ENCODE results near the gene RAD21L1. TPM values are rescaled to one million over a fixed set of nuclear protein-coding genes. Genes with fewer than 3 reads are reported as not detected.

Gene RAD21L1
- total RNA-seq, 1 experiment from 2014 or later, result not detected

DNA sequence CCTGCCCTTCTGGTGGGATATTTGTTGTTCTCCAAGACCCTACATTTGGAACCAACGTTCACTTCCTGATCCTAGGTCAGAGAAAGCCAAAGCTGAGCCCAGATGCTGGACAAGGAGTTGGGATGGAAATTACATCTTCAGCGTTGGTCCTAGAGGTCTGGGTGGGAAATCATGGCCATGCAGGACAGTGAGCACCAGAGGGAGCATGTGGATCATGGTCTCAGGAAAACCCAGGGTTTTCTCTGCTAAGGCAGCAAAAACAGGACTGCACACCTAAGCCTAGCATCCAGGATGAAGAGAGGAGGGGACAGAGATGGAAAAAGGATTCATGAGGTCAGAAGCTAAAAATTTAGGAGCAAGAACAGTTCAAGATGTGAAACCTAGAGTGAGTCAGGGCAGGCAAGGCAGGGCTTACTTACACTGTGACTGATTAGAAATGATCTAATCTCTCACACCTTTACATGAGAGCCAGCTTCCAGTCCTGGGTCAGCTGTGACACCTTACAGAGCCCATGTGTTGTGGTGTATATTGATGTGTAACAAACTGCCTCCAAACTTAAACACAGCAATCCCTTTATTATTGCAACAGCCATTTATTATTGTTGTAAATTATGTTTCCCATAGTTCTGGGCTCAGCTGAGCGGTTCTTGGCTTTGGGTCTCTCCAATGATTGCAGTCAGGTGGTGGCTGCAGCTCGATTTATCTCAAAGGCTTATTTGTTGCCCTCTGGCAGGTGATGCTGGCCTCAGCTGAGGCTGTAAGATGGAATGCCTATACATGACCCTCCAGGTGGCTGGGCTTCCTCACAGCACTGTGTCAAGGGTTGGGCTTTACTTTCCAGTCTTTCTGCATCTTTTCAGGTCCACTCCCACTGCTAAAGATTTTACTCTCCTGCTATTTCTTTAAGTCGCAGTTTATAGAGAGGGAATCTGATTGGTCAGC lies 16.1 kb upstream of the RAD21L1 start:
- ChIA-PET POLR2A (no interaction called here), CTCF (interaction anchor here (0.6 kb wide), 2 partner anchors 23 to 377 kb away, joined by 3 read pairs; no protein-coding TSS in a partner anchor)
- H3K27me3 ChIP-seq (replicated peaks; ENCODE audit: control insufficient read depth, insufficient read depth, low read length), result no peaks in the 10 kb centered on the region
- intact Hi-C loops (cut with micrococcal nuclease; ENCODE audit: unreplicated experiment), result loop anchor here (10.0 kb wide), 1 partner anchor 255 kb away; no protein-coding TSS in a partner anchor
- no peaks in the 10 kb centered on the region for H3K9me3 ChIP-seq
- H3K27me3 Mint-ChIP-seq (ENCODE audit: insufficient read depth, unreplicated experiment), result peaks cover 11% of the 10 kb centered on the region
- 0 out of 2 replicates have a peak, but pooled peaks cover 3% of the 10 kb centered on the region for H3K4me1 ChIP-seq
- H3K36me3 Mint-ChIP-seq (ENCODE audit: insufficient read depth, unreplicated experiment), result no peaks in the 10 kb centered on the region
- no TSS peak for BruUV-seq (replicated peaks)
- H3K4me1 Mint-ChIP-seq (ENCODE audit: low read depth, unreplicated experiment), result no peaks in the 10 kb centered on the region
- TF ChIP-seq, protein P1, sequence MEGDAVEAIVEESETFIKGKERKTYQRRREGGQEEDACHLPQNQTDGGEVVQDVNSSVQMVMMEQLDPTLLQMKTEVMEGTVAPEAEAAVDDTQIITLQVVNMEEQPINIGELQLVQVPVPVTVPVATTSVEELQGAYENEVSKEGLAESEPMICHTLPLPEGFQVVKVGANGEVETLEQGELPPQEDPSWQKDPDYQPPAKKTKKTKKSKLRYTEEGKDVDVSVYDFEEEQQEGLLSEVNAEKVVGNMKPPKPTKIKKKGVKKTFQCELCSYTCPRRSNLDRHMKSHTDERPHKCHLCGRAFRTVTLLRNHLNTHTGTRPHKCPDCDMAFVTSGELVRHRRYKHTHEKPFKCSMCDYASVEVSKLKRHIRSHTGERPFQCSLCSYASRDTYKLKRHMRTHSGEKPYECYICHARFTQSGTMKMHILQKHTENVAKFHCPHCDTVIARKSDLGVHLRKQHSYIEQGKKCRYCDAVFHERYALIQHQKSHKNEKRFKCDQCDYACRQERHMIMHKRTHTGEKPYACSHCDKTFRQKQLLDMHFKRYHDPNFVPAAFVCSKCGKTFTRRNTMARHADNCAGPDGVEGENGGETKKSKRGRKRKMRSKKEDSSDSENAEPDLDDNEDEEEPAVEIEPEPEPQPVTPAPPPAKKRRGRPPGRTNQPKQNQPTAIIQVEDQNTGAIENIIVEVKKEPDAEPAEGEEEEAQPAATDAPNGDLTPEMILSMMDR (IDR thresholded peaks at IDR 0.05; ENCODE audit: insufficient read depth in 1 of 2, low read depth in 1 of 2, low read length in 1 of 2, severe bottlenecking in 1 of 2, unreplicated experiment in 1 of 2), result peak in 1 of 2 experiments; percentile 35
- no peaks in the 10 kb centered on the region for H3K9me3 Mint-ChIP-seq (ENCODE audit: unreplicated experiment)
- H3K27ac Mint-ChIP-seq (ENCODE audit: unreplicated experiment), result no peak overlapping the region
- no peak overlapping the region for H3K4me3 ChIP-seq (ENCODE audit: low read depth, low read length)
- H3K36me3 ChIP-seq (ENCODE audit: control insufficient read depth, insufficient read depth, low read length), result no peaks in the 10 kb centered on the region
- peak in 1 of 2 experiments; percentile 11 for DNase-seq
- no peak overlapping the region for H3K4me3 Mint-ChIP-seq (ENCODE audit: unreplicated experiment)

DNA sequence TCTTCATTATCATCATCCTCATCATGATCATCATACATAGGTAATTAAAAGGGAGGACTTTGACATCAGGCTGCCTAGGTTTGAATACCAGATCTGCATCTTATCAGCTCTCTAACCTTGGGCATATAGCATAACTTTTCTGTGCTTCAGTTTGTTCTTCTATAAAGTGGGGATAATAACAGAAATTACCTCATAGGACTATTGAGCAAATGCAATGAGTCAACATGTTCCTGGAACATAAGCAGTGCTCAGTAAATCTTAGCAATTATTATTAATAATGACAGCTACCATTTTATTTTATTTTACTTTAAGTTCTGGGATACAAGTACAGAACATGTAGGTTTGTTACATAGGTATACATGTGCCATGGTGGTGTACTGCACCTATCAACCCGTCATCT lies 15.3 kb upstream of the RAD21L1 start:
- Mint-ChIP-seq H3K4me3 (ENCODE audit: unreplicated experiment) (no peak overlapping the region), H3K4me1 (ENCODE audit: low read depth, unreplicated experiment) (no peaks in the 10 kb centered on the region), H3K27ac (ENCODE audit: unreplicated experiment) (no peak overlapping the region), H3K9me3 (ENCODE audit: unreplicated experiment) (no peaks in the 10 kb centered on the region), H3K36me3 (ENCODE audit: insufficient read depth, unreplicated experiment) (no peaks in the 10 kb centered on the region), H3K27me3 (ENCODE audit: insufficient read depth, unreplicated experiment) (peaks cover 11% of the 10 kb centered on the region)
- Histone ChIP-seq H3K9me3 (no peaks in the 10 kb centered on the region), H3K4me1 (0 out of 2 replicates have a peak, but pooled peaks cover 3% of the 10 kb centered on the region), H3K36me3 (ENCODE audit: control insufficient read depth, insufficient read depth, low read length) (no peaks in the 10 kb centered on the region), H3K4me3 (ENCODE audit: low read depth, low read length) (no peak overlapping the region), H3K27me3 (replicated peaks; ENCODE audit: control insufficient read depth, insufficient read depth, low read length) (no peaks in the 10 kb centered on the region)
- BruUV-seq (replicated peaks), result no TSS peak
- POLR2A ChIA-PET, result no interaction called here
- intact Hi-C loops (cut with micrococcal nuclease; ENCODE audit: unreplicated experiment), result loop anchor here (10.0 kb wide), 1 partner anchor 256 kb away; no protein-coding TSS in a partner anchor
- CTCF ChIA-PET, result no interaction called here
- TF ChIP-seq, protein P1 (IDR thresholded peaks at IDR 0.05; ENCODE audit: insufficient read depth in 1 of 2, low read depth in 1 of 2, low read length in 1 of 2, severe bottlenecking in 1 of 2, unreplicated experiment in 1 of 2), result no peak
- DNase-seq, result no peak

- DNase-seq, result no peak
- Mint-ChIP-seq H3K27ac (ENCODE audit: unreplicated experiment) (no peak overlapping the region), H3K4me3 (ENCODE audit: unreplicated experiment) (no peak overlapping the region), H3K4me1 (ENCODE audit: low read depth, unreplicated experiment) (no peaks in the 10 kb centered on the region), H3K27me3 (ENCODE audit: insufficient read depth, unreplicated experiment) (peaks cover 11% of the 10 kb centered on the region), H3K9me3 (ENCODE audit: unreplicated experiment) (no peaks in the 10 kb centered on the region), H3K36me3 (ENCODE audit: insufficient read depth, unreplicated experiment) (no peaks in the 10 kb centered on the region)
- intact Hi-C loops (cut with micrococcal nuclease; ENCODE audit: unreplicated experiment), result loop anchor here (2.0 to 10.0 kb wide), 2 partner anchors 103 to 257 kb away; no protein-coding TSS in a partner anchor
- Histone ChIP-seq H3K27me3 (replicated peaks; ENCODE audit: control insufficient read depth, insufficient read depth, low read length) (no peaks in the 10 kb centered on the region), H3K9me3 (no peaks in the 10 kb centered on the region), H3K4me1 (0 out of 2 replicates have a peak, but pooled peaks cover 3% of the 10 kb centered on the region), H3K36me3 (ENCODE audit: control insufficient read depth, insufficient read depth, low read length) (no peaks in the 10 kb centered on the region), H3K4me3 (ENCODE audit: low read depth, low read length) (no peak overlapping the region)
- TF ChIP-seq, protein P1 (IDR thresholded peaks at IDR 0.05; ENCODE audit: insufficient read depth in 1 of 2, low read depth in 1 of 2, low read length in 1 of 2, severe bottlenecking in 1 of 2, unreplicated experiment in 1 of 2), result no peak
- ChIA-PET POLR2A (no interaction called here), CTCF (interaction anchor here (0.6 to 1.5 kb wide), 2 partner anchors 104 to 997 kb away, joined by 3 to 6 read pairs; no protein-coding TSS in a partner anchor)
- BruUV-seq (replicated peaks), result no TSS peak
Measured at GRCh38 chr20:1212023-1212422, 13.8 kb upstream of the RAD21L1 start.

Measured in Caco-2 (cell line).